Raji (cell line): Measurements from ENCODE around the gene NEAT1.

ENCODE experiments used
- POLR2A ChIP-seq: IDR thresholded peaks from 2 replicates; pipeline ENCODE4 v1.6.1; 2011; ENCODE audit warnings: low read depth, low read length, control low read depth; ENCODE audit not compliant: insufficient read depth

The NEAT1 gene

GRCh38 chr11:65438257-65439151 lies 15.9 kb downstream of the NEAT1 start:
- TF ChIP-seq POLR2A, result no peak

GRCh38 chr11:65439331-65440181 lies 17.0 kb downstream of the NEAT1 start:
- no peak for TF ChIP-seq POLR2A

- TF ChIP-seq POLR2A, result 0 out of 2 replicates have a peak, but pooled peaks have one; percentile 16
These were observed 18.4 kb downstream of the NEAT1 start for GRCh38 chr11:65440831-65441499.

- TF ChIP-seq POLR2A, result no peak
These were observed 20.3 kb downstream of the NEAT1 start for GRCh38 chr11:65442842-65443331.

- 0 out of 2 replicates have a peak, but pooled peaks have one; percentile 11 for TF ChIP-seq POLR2A
These were observed 21.9 kb downstream of the NEAT1 start for GRCh38 chr11:65444314-65445051.

GRCh38 chr11:65445101-65445603 lies 22.6 kb downstream of the NEAT1 start:
- no peak for TF ChIP-seq POLR2A

- 0 out of 2 replicates have a peak, but pooled peaks have one; percentile 20 for TF ChIP-seq POLR2A
These were observed 23.2 kb downstream of the NEAT1 start for GRCh38 chr11:65445604-65446445.

- no peak for TF ChIP-seq POLR2A
These were observed 24.1 kb downstream of the NEAT1 start for GRCh38 chr11:65446446-65447277.

GRCh38 chr11:65448074-65448417 lies 25.4 kb downstream of the NEAT1 start:
- TF ChIP-seq POLR2A, result no peak

GRCh38 chr11:65448418-65449105 lies 26.0 kb downstream of the NEAT1 start:
- TF ChIP-seq POLR2A, result no peak

GRCh38 chr11:65452806-65453490 lies 30.4 kb downstream of the NEAT1 start:
- TF ChIP-seq POLR2A, result no peak
